ENCODE results near the gene ITSN1.
"Not testable (repeated sequence)": the region's sequence is repeated elsewhere in the genome, so short reads cannot be mapped to it uniquely, and the experiment has no call there.

The ITSN1 gene

DNA sequence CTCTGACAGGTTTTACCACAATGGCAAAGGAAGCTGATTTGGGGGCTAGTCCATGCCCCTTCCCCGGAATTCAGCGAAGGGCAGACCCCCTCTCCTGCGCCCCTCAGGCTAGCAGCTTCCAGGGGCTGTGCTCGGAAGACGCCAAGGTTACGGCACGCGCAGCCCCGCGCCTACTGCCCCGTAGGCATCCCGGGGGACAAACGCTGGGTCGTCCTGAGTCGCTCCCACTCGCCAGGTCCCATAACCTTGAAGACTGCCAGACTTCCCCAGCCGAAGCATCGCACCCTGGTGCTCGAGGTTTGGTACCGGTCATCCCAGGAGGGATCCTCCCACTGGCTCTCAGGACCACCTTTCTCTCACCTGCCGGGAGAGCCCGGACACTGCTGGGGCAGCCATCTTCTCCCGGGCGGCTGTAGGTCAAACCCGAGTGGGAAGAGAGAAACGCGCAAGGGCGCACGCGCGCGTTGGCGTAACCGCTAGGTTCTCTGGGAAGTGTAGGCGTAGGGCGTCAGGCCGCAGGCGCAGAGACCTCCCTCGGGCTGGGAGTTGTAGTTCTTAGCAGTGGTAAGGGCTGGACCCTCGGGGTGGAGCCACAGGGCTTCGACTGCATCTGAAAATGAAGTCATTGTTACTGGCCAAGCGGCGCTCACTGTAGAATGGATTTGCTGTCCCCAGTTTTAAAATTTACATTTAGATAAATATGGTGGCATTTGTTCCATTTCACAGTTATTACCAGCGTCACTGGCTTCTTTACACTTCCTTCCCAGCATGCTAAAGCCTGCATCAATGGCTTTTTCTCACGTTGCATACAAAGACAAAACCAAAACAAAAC, 273.3 kb downstream of the ITSN1 start, which contains the start of gene ATP5PO:
ATP5PO (minus strand) TSS at position 437 of the 832 bp plus-strand sequence; CDS start at position 396, 41 bp downstream.
- DNase-seq (ENCODE audit: extremely low read depth in 1 of 2, low read depth in 1 of 2), result peak; percentile 95 to 98

DNA sequence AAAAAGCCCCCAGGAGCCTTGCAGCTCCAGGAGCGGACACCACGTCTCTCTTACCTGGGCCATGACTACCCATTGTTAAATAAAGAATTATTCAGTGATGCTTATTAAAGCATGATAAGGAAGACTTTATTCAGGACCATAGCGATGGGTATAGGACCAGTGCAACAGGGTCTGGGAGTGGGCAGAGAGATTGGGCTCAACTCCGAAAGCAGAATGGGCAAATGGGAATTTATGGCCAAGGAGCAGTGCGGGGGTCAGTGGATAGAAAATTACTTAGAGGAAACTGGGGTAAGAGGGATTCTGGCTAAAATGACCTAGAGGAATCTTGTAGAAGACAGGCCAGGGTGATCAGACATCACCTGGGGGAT, 273.9 kb downstream of the ITSN1 start:
- no peak for DNase-seq (ENCODE audit: extremely low read depth in 1 of 2, low read depth in 1 of 2)

DNA sequence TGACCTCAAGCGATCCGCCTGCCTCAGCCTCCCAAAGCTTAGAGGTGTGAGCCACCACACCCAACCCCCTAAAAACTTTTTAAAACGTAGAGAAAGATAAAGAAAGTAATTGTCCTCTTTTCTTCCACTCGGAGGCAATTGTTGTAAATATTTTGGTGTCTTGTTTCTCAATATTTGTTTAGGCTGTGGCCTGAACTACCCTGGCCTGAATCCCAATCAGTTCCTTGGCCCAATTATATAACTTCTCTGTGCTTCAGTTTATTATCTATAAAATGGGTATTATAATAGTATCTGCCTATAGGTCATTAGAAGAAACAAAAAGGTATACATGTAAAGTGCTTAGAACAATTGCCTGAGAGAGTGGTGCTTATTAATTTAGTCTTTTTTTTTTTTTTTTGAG, 275.1 kb downstream of the ITSN1 start:
- DNase-seq (ENCODE audit: extremely low read depth in 1 of 2, low read depth in 1 of 2), result no peak

DNA sequence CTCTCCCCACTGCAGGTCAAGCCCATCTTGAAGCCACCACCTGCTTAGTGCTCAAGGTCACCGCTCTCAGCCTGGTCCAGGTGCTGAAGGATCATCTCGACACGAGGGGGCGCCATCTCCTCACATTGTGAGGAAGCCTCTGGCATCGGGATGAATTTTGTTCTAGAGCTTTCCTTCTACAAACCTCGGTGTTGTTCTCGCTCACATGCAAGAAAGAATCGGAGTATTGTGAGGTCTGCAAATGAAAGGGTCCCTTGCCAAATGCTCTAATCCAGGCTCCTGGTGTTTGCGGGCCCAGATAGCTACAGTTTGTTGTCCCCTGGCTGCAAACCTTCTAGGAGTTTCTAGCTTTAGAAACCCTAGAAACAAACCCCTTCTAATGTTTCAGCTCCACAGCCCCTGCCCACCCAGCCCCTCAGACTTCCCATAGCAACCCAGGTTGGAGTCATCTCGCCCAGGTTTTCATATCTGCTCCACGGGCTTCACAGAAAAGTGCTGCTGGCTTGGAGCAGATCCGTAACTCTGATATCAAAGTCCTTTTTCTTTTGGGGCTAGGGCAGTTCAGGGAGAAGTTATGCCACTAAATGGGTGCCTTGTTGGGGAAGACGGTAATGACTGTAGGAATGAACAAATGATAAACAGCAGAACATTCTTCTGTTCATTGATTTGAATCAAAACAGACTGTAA, 281.9 kb downstream of the ITSN1 start:
- DNase-seq (ENCODE audit: extremely low read depth in 1 of 2, low read depth in 1 of 2), result peak; percentile 55 to 76

DNA sequence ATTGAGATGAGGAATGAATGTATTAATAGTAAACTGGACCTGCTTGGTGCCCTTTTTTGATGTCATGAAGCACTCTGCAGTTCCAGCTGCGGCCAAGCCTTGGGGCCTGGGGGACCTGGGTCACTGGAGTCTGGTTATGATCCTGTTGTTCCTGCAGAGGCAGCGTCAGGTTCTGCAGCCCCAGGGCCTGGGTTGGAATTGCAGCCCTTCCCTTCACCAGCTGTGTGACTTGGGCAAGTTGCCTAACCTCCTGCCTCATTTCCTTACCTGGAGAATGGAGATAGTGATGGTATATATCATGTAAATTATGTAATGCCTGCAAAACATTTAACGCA, 282.4 kb downstream of the ITSN1 start:
- DNase-seq (ENCODE audit: extremely low read depth in 1 of 2, low read depth in 1 of 2), result no peak

DNA sequence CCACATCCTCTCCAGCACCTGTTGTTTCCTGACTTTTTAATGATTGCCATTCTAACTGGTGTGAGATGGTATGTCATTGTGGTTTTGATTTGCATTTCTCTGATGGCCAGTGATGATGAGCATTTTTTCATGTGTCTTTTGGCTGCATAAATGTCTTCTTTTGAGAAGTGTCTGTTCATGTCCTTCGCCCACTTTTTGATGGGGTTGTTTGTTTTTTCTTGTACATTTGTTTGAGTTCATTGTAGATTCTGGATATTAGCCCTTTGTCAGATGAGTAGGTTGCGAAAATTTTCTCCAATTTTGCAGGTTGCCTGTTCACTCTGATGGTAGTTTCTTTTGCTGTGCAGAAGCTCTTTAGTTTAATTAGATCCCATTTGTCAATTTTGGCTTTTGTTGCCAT, 283.9 kb downstream of the ITSN1 start:
- DNase-seq (ENCODE audit: extremely low read depth in 1 of 2, low read depth in 1 of 2), result not testable (repeated sequence)

DNA sequence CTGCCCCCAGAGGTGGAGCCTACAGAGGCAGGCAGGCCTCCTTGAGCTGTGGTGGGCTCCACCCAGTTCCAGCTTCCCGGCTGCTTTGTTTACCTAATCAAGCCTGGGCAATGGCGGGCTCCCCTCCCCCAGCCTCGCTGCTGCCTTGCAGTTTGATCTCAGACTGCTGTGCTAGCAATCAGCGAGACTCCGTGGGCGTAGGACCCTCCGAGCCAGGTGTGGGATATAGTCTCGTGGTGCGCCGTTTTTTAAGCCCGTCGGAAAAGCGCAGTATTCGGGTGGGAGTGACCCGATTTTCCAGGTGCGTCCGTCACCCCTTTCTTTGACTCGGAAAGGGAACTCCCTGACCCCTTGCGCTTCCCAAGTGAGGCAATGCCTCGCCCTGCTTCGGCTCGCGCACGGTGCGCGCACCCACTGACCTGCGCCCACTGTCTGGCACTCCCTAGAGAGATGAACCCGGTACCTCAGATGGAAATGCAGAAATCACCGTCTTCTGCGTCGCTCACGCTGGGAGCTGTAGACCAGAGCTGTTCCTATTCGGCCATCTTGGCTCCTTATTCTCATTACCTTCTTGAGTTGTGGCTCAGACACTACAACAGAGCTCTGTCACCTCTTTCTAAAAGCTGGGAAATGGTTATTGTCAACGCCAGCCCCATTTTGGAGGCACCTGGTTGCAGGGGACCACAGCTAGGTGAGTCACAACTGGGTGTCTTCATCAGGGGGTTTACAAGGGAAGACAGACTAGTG, 288.9 kb downstream of the ITSN1 start:
- DNase-seq (ENCODE audit: extremely low read depth in 1 of 2, low read depth in 1 of 2), result peak in 1 of 2 donors; percentile 73

DNA sequence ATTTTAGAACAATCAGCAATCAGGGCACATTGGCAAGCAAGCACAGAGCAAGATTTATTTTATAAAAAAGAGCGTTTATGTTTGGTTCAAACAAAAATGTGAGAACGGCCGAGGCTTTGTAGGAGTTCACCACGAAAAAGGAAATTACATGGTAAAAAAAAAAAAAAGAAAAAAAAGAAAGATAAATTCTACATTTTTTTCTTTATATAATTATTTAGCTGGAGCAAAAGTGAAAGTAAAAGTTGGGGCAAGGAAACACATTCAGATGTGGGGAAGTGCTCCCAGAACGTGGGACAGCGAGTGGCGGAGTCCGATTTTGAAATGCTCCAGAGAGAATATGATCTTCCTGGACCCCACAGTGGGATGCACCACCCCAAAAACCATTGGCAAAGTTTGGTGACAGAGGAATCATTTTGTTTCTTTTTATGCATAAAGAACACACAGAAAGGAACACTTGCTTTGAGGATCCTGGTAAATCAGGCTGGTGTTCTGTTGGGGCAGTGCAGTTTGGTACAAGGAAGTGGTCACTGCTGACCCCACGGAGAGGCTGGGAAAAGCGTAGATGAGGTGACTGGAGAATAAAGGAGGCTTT, 289.6 kb downstream of the ITSN1 start:
- DNase-seq (ENCODE audit: extremely low read depth in 1 of 2, low read depth in 1 of 2), result no peak

DNA sequence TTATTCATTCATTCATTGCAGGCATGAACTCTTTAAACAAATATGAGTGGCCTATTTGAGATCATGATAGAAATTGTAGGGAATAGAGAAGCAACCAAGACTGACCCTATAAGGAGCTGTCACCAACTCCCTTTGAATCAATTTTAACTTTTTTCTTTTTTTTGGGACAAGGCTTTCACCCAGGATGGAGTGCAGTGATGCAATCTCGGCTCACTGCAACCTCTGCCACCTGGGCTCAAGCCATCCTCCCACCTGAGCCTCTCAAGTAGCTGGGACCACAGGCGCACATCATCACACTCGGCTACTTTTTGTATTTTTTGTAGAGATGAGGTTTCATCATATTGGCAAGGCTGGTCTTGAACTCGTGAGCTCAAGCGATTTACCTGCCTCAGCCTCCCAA, 290.4 kb downstream of the ITSN1 start:
- DNase-seq (ENCODE audit: extremely low read depth in 1 of 2, low read depth in 1 of 2), result no peak

DNA sequence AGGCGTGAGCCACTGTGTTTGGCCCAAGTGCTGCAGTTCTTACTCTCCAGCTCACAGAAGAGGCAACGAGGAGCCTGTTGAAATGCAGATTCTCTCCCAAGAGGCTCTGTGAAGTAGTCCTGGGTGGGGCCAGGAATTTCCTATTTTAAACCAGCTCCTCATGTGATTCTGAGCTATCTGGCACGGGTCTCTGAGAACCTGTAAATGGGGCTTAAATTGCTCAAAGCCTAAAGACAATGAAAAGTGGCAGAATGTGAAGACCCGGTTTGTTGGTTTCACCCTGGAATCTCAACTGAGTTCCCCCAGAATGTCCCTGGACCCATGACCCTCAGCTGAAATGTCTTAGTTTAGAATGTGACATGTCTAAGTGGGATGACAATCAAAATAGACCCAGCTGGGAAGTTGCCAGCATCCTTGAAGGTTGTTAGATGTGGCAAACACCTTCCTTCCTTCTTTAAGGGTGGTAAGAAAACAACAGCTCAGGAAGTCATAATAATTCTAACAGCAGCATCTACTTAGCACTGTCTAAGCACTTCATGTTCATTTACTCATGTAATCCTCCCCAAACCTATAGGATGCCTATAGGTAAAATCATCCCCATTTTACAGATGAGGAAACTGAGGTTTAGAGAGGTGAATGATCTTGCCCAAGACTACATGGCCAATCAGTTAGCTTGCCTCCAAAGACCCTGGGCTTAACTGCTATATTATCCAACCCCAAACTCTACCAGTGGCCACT, 294.2 kb downstream of the ITSN1 start:
- DNase-seq (ENCODE audit: extremely low read depth in 1 of 2, low read depth in 1 of 2), result no peak

DNA sequence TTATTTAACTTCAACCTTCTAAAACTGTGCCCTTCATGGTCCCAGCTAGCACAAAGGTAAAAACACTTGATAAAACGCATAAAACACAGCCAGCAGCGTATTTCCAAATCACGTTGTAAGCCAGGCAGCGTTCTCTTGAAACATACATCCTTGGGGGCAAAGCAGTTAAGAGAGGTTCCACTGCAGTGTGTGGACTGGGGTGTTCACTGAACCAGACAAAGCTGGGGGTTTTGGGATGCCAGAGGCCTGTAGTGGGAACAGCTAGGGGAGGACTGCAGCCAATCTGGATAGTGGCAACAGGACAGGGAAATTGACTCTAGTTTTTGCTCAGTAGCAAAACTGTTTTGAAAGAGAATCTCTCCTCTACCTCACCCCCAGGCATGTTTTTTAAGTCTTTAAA, 294.8 kb downstream of the ITSN1 start:
- no peak for DNase-seq (ENCODE audit: extremely low read depth in 1 of 2, low read depth in 1 of 2)

DNA sequence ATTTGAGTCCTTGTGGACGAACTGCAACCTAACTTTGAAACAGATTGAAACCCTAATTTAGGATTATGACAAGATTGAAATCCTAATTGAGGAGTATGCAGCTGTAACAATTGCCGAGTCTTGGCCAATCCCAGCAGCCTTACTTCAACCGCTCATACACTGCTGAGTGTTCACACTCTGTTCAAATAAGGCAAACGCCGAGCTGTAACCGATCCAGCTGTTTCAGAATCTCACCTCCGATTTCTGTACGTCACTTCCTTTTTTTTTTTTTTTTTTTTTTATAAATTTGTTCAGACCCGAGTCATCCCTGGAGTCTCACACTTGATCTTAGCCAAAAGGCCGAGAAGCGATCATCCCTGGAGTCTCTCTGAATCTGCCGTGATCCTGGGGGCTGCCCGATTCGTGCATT, 295.6 kb downstream of the ITSN1 start:
- DNase-seq (ENCODE audit: extremely low read depth in 1 of 2, low read depth in 1 of 2), result no peak

DNA sequence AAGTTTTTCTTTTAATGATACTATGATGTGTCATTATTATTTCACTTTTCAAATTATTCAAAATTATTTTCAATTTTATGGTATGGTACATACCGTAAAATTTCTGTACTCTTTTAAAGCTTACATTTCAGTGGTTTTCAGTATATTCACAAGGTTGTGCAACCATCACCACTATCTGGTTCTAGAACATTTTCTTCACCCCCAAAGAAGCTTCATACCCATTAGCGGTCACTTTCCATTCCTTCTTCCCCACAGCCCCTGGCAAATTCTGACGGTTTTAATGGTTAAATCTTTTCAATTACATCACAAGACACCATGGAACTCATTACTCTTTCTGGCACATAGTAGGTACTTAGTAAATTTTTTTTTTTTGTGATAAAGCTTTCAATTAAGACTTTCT, 296.1 kb downstream of the ITSN1 start:
- DNase-seq (ENCODE audit: extremely low read depth in 1 of 2, low read depth in 1 of 2), result no peak

DNA sequence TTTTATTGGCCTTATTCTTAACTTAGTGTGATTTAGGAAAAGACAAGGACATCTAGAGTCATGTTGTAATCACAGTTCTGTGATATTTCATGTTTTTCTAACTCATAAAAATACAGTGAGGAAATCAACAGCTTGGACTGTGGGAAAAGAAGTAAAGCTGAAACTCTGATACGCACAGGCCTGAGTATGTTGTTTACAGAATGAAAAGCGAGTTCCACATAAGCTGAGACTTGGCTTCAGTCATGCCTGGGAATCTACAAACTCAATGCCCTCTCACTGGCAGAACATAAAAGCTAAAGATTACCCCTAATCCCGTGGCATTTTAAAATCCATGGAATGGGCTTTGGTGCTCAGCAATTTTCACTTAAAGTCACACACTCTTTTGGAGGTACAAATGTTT, 296.9 kb downstream of the ITSN1 start:
- no peak for DNase-seq (ENCODE audit: extremely low read depth in 1 of 2, low read depth in 1 of 2)

DNA sequence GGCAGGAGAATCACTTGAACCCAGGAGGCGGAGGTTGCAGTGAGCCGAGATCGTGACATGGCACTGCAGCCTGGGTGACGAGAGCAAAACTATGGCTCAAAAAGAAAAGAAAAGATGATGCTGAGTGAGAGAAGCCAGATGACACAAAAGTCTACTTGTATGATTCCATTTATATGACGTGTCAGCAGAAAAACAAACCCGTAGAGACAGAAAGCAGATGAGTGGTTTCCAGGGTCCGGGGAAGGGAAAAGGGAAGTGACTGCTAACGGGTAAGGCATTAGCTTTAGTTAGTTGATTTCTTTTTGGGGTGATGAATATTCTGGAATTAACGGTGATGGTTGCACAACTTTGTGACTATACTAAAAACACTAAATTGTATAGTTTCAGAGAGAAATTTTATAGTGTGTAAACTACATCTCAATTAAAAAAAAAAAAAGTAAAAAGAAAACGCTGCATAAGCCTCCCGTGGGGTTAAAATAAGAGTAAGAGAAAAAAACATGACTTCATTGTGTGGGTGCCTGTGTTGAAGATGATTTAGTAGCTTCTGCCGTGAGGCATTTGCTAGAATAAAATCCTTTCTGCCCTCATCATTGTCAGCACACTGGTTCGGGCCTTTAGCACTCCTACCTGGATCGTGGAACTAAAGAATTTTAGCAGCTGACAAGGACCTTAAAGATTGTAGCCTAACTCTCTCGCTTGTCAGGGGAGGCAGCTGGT, 298.0 kb downstream of the ITSN1 start:
- no peak for DNase-seq (ENCODE audit: extremely low read depth in 1 of 2, low read depth in 1 of 2)

DNA sequence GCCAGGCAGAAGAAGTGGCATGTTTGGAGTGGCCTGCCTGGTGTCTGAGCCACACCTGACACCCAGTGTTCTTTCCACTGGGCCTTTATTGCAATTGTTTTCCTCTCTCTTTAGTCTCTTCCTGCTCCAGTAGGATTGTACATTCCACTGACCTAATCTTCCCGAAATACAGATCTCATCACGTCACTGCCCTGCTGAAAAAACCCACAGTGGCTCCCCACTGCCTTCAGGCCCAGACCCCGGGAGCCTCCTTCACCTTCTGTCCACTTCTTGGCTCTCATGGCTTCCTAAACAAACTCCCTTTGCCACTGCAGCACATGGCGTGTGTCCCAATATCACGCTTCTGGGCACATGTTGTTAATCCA, 298.6 kb downstream of the ITSN1 start:
- no peak for DNase-seq (ENCODE audit: extremely low read depth in 1 of 2, low read depth in 1 of 2)

DNA sequence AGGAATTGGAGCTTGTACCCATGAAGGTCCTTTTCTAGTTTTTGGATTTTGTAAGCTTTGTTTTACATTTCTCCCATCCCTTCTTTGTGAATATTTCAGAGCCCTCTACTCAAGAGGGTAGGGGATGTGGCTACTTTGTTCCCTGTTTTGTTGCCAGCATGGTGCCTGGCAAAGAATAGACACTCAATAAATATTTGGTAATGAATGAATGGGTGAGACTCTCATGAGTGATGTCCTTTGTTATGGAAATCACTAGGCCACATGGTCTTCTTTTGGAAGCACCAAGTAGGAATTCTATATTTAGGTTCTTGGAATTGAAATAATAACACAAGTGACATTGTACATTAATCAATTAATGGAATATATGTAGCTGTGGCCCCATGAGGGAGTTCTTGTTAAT, 300.1 kb downstream of the ITSN1 start:
- no peak for DNase-seq (ENCODE audit: extremely low read depth in 1 of 2, low read depth in 1 of 2)

DNA sequence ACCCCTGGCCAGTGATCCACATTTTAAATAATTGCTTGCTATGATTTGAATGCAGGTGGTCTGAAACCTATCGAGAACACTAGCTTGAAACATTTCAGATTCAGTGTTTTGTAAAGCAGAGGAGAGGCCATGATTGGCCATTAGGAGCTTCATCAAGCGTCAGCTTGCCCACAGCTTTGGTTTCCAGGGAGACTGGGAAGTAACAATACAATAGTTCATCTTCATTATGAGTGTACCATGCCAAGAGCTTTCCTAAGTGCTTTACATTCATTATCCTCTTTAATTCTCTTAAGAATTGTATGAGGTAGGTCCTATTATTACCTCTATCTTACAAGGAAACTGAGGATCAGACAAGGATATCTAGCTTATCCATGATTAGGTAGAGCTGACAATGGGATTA, 301.0 kb downstream of the ITSN1 start:
- no peak for DNase-seq (ENCODE audit: extremely low read depth in 1 of 2, low read depth in 1 of 2)

DNA sequence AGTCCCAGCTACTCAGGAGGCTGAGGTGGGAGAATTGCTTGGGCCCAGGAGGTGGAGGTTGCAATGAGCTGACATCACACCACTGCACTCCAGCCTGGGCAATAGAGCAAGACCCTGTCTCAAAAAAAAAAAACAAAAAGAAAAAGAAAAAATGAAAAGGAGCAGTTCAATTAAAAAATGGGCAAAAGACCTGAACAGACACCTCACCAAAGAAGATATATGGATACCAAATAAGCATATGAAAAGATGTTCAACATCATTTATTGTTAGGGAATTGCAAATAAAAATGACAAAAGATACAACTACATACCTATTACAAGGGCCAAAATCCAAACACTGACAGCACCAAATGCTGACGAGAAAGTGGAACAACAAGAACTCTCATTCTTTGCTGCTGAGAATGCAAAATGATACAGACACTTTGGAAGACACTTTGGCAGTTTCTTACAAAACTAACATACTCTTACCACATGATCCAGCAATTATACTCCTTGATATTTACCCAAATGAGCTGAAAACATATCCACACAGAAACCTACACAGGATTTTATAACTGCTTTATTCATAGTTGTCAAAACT, 302.0 kb downstream of the ITSN1 start:
- no peak for DNase-seq (ENCODE audit: extremely low read depth in 1 of 2, low read depth in 1 of 2)

Measured in stimulated activated CD8-positive, alpha-beta memory T cell treated with anti-CD3 and anti-CD28 coated beads, Interleukin-7, amount 100 ng/mL, for 48 hours (primary cell).